ENCODE data around the gene TOGARAM1.

TOGARAM1 gene

GRCh38 chr14:45094275-45094674, 132.3 kb downstream of the TOGARAM1 start:
- DNase-seq (ENCODE audit: low read depth) = no peak

- DNase-seq (ENCODE audit: low read depth) = no peak
These were observed 133.2 kb downstream of the TOGARAM1 start for GRCh38 chr14:45095143-45095542.

GRCh38 chr14:45096218-45096617, 134.2 kb downstream of the TOGARAM1 start:
- no peak for DNase-seq (ENCODE audit: low read depth)

- no peak for DNase-seq (ENCODE audit: low read depth)
These were observed 141.8 kb downstream of the TOGARAM1 start for GRCh38 chr14:45103806-45104205.

- no peak for DNase-seq (ENCODE audit: low read depth)
These were observed 142.6 kb downstream of the TOGARAM1 start for GRCh38 chr14:45104561-45104960.

GRCh38 chr14:45112896-45113781, 151.1 kb downstream of the TOGARAM1 start:
- no peak for DNase-seq (ENCODE audit: low read depth)

- no peak for DNase-seq (ENCODE audit: low read depth)
These were observed 152.3 kb downstream of the TOGARAM1 start for GRCh38 chr14:45114327-45114726.

- no peak for DNase-seq (ENCODE audit: low read depth)
These were observed 156.6 kb downstream of the TOGARAM1 start for GRCh38 chr14:45118594-45118993.

GRCh38 chr14:45120096-45120495, 158.1 kb downstream of the TOGARAM1 start:
- no peak for DNase-seq (ENCODE audit: low read depth)

GRCh38 chr14:45123271-45123670, 161.3 kb downstream of the TOGARAM1 start:
- no peak for DNase-seq (ENCODE audit: low read depth)
